Lower leg skin (tissue), 3 donors: ENCODE data around the gene IL1RAPL1.

Experiments
- CTCF ChIP-seq, 3 donors: fragments of 450-650 bp; IDR thresholded peaks; one replicate each; pipeline ENCODE4 v1.5.1; 2016; ENCODE audit warnings: antibody characterized with exemption in 3 of 3, mild to moderate bottlenecking in 3 of 3, moderate library complexity in 2 of 3
- POLR2A ChIP-seq, 2 donors: fragments of 450-650 bp; IDR thresholded peaks; one replicate each; pipeline ENCODE4 v1.6.1; 2016 to 2017; ENCODE audit warnings: antibody characterized with exemption in 2 of 2, mild to moderate bottlenecking in 1 of 2, moderate library complexity in 1 of 2

- TF ChIP-seq CTCF (IDR thresholded peaks at IDR 0.05) (no peak), POLR2A (IDR thresholded peaks at IDR 0.05) (no peak)
Measured at GRCh38 chrX:29506729-29507128, 919.5 kb downstream of the IL1RAPL1 start.
